SU-DHL-6 (cell line): ENCODE measurements around the gene MAPK8.

Source experiments
- H2AFZ ChIP-seq: fragments of 200-600 bp; sonication (generic); 2 replicates; pipeline ENCODE4 v1.6.1; 2014; ENCODE audit warnings: low read depth, mild to moderate bottlenecking, moderate library complexity, mixed read lengths, antibody characterized with exemption, low read length; ENCODE audit not compliant: severe bottlenecking
- H3F3A ChIP-seq: fragments of 200-600 bp; shearing (Covaris generic); 2 replicates; pipeline ENCODE4 v1.6.0; 2016; ENCODE audit warnings: antibody characterized with exemption, mild to moderate bottlenecking; ENCODE audit not compliant: insufficient read depth
- H3K27ac ChIP-seq: fragments of 200-600 bp; sonication (generic); 2 replicates; pipeline ENCODE4 v1.5.1; 2016; ENCODE audit warnings: low read depth, mild to moderate bottlenecking, low read length, moderate library complexity, mixed read lengths
- H3K27me3 ChIP-seq: fragments of 200-600 bp; sonication (generic), shearing (Covaris generic); 2 replicates; pipeline ENCODE4 v1.6.0; 2014; ENCODE audit warnings: mild to moderate bottlenecking, low read length
- H3K36me3 ChIP-seq: fragments of 200-600 bp; sonication (generic); 2 replicates; pipeline ENCODE4 v1.6.1; 2014; ENCODE audit warnings: mild to moderate bottlenecking, low read length, mixed read lengths
- H3K4me2 ChIP-seq: fragments of 300-600, 200-600 bp; shearing (Covaris generic), sonication (generic); 2 replicates; pipeline ENCODE4 v1.6.0; 2014; ENCODE audit warnings: low read length, low read depth, mild to moderate bottlenecking; ENCODE audit not compliant: poor library complexity, severe bottlenecking
- H3K4me3 ChIP-seq: fragments of 200-600 bp; sonication (generic); 2 replicates; pipeline ENCODE4 v1.5.1; 2014; ENCODE audit warnings: antibody characterized with exemption, low read length, mild to moderate bottlenecking, mixed read lengths; ENCODE audit not compliant: insufficient read depth, poor library complexity, severe bottlenecking
- H3K79me2 ChIP-seq: fragments of 200-600 bp; sonication (generic); 2 replicates; pipeline ENCODE4 v1.6.1; 2014; ENCODE audit warnings: mild to moderate bottlenecking, low read length, moderate library complexity; ENCODE audit not compliant: insufficient read depth
- H3K9ac ChIP-seq: fragments of 200-600 bp; sonication (generic); 2 replicates; pipeline ENCODE4 v1.7.0; 2014; ENCODE audit warnings: mild to moderate bottlenecking, low read length
- H3K9me2 ChIP-seq: fragments of 200-600 bp; sonication (generic); replicated peaks from 2 replicates; pipeline ENCODE4 v1.6.1; 2014; ENCODE audit warnings: low read length; ENCODE audit not compliant: insufficient read depth
- H3K9me3 ChIP-seq: fragments of 200-600 bp; sonication (generic); 2 replicates; pipeline ENCODE4 v1.6.1; 2014; ENCODE audit warnings: low read length, mixed read lengths; ENCODE audit not compliant: insufficient read depth
- H4K20me1 ChIP-seq: fragments of 200-600 bp; sonication (generic); 2 replicates; pipeline ENCODE4 v1.6.1; 2014; ENCODE audit warnings: low read depth, mild to moderate bottlenecking, antibody characterized with exemption, low read length, moderate library complexity, mixed read lengths
- CTCF ChIP-seq: fragments of 200-600 bp; sonication (generic); IDR thresholded peaks from one replicate; pipeline ENCODE4 v1.5.1; 2017; ENCODE audit warnings: antibody characterized with exemption, mild to moderate bottlenecking, low read length, moderate library complexity; ENCODE audit not compliant: insufficient read depth, poor library complexity, severe bottlenecking
- EZH2phosphoT487 ChIP-seq: fragments of 200-600 bp; sonication (generic), shearing (Covaris generic); conservative IDR thresholded peaks from 2 replicates; pipeline ENCODE4 v1.6.1; 2018; ENCODE audit warnings: mild to moderate bottlenecking, antibody characterized with exemption, low read length, moderate library complexity, mixed read lengths

The MAPK8 gene

GRCh38 chr10:48487244-48487643 is 180.8 kb downstream of the MAPK8 start:
- no peak overlapping the region for H3K4me2 ChIP-seq
- H3K9me3 ChIP-seq: no peaks in the 10 kb centered on the region
- H3K4me3 ChIP-seq: no peak overlapping the region
- TF ChIP-seq CTCF (no peak), EZH2phosphoT487 (no peak)
- no peaks in the 10 kb centered on the region; the same call in 1 of the 2 replicates for H4K20me1 ChIP-seq
- no peak overlapping the region for H3K27ac ChIP-seq
- H3K9ac ChIP-seq: no peak overlapping the region
- no peaks in the 10 kb centered on the region for H3K9me2 ChIP-seq
- H3K27me3 ChIP-seq: no peaks in the 10 kb centered on the region
- no peak overlapping the region for H2AFZ ChIP-seq
- H3K36me3 ChIP-seq: no peaks in the 10 kb centered on the region
- no peaks in the 10 kb centered on the region for H3K79me2 ChIP-seq
- H3F3A ChIP-seq: no peaks in the 10 kb centered on the region
